Kidney (tissue), 14 donors: ENCODE data around the gene SEMA5A. TPM values are rescaled to one million over a fixed set of nuclear protein-coding genes. Genes with fewer than 3 reads are reported as not detected.

Source experiments
- DNase-seq, 5 donors: peaks; one replicate each; pipeline ENCODE4 v3.0.0-alpha.2; 2013 to 2020
- FAIRE-seq: peaks from 2 replicates; lab custom pipeline; 2012; peaks lifted over from hg19 to GRCh38; lab: Jason Lieb, UNC
- H3K27ac ChIP-seq, 2 donors: one replicate each; pipeline ENCODE4 v1.7.0; 2013; ENCODE audit warnings: low read depth in 2 of 2, low read length in 2 of 2, inconsistent platforms in 1 of 2
- H3K27me3 ChIP-seq: one replicate; pipeline ENCODE4 v1.7.1; 2013; ENCODE audit warnings: low read length, inconsistent platforms; ENCODE audit not compliant: control insufficient read depth, insufficient read depth
- H3K36me3 ChIP-seq, 3 donors: one replicate each; pipeline versions ENCODE4 v1.7.0 to v1.7.1; 2013; ENCODE audit warnings: low read length in 3 of 3, control low read depth in 1 of 3, inconsistent platforms in 1 of 3; ENCODE audit not compliant: insufficient read depth in 3 of 3, control insufficient read depth in 2 of 3
- H3K4me1 ChIP-seq, 3 donors: one replicate each; pipeline versions ENCODE4 v1.7.0 to v1.7.1; 2013; ENCODE audit warnings: low read length in 3 of 3, inconsistent platforms in 1 of 3, low read depth in 1 of 3; ENCODE audit not compliant: control insufficient read depth in 2 of 3, insufficient read depth in 2 of 3
- H3K4me3 ChIP-seq, 3 donors: one replicate each; pipeline versions ENCODE4 v1.7.0 to v1.8.1; 2013; ENCODE audit warnings: low read length in 3 of 3, control low read depth in 1 of 3, inconsistent platforms in 1 of 3
- H3K9ac ChIP-seq, 3 donors: one replicate each; pipeline versions ENCODE4 v1.7.0 to v1.7.1; 2013; ENCODE audit warnings: low read length in 3 of 3, control low read depth in 1 of 3, inconsistent platforms in 1 of 3
- H3K9me3 ChIP-seq, 3 donors: one replicate each; pipeline versions ENCODE4 v1.7.0 to v1.7.1; 2013; ENCODE audit warnings: low read length in 3 of 3, control low read depth in 1 of 3, inconsistent platforms in 1 of 3; ENCODE audit not compliant: control insufficient read depth in 2 of 3, insufficient read depth in 1 of 3
- CTCF ChIP-seq: IDR thresholded peaks from 3 replicates; pipeline ENCODE4 v1.5.1; 2012; ENCODE audit warnings: mild to moderate bottlenecking, moderate library complexity, borderline replicate concordance; ENCODE audit not compliant: insufficient read depth; ENCODE audit errors: extremely low read depth
- intact Hi-C: fragments of 100-400 bp; cut with DNase I; formaldehyde crosslinking; loops from one replicate; pipeline ENCODE4 v1.11.1; 2022
- polyA plus RNA-seq: library from polyadenylated mRNA; stranded (reverse); fragments of 350-450 nt; fragmentation: Illumina TruSeq; extraction: RNeasy Lipid Tissue Mini Kit (QIAGEN cat#74804); gene quantifications from one replicate; pipeline ENCODE4 v1.2.3, GENCODE V29; 2014; ENCODE audit warnings: low read depth, low replicate concordance; ENCODE audit not compliant: insufficient read depth
- total RNA-seq: library from RNA; stranded (reverse); fragmentation: NEBNext Ultra II Directional; extraction: Animal tissue kit (Norgen Biotek cat#: 25700); gene quantifications from one replicate; pipeline ENCODE4 v1.2.1, GENCODE V29; 2021
- donor health status: control.
- donor health status: control.
- donor health status: control.
- donor health status: control.
- donor health status: control.
- donor health status: DM: yes; HTN: yes; CAD: no.
- donor health status: Normal renal cell carcinoma (clear cell type).

SEMA5A gene
- total and polyA plus RNA-seq, 2 donors from 2014 or later, result 7.9 to 23.3 TPM

DNA sequence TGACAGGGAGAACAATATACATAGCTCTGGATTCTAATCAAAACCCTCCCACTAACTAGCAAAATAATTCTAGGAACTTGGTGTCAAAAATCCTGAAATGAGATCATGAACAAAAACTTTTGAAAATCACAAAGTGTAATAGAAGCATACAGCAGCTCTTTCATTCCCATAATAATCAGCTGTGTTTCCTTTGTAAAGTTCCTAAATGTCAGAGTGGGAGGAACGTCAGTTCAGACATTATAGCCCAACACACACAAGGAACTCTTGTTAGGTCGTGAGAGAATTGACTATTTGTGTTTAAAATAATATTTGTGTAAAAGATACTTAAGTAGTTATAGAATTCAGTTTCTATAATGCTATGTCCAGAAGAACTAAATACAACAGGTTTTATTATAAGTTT lies 312.8 kb downstream of the SEMA5A start:
- Histone ChIP-seq H3K36me3 (peaks cover 0 to 5% (median 0%) of the 10 kb centered on the region in 3 donors), H3K4me3 (no peak overlapping the region), H3K27me3 (no peaks in the 10 kb centered on the region), H3K27ac (no peak overlapping the region), H3K9me3 (no peaks in the 10 kb centered on the region), H3K9ac (no peak overlapping the region), H3K4me1 (no peaks in the 10 kb centered on the region)
- no peak for FAIRE-seq
- TF ChIP-seq CTCF, result no peak
- DNase-seq, result peak in 1 of 5 donors; percentile 17
- intact Hi-C loops, result no loop called here

- DNase-seq (no peak), FAIRE-seq (no peak)
- no peaks in the 10 kb centered on the region for H3K4me1 ChIP-seq
- H3K9me3 ChIP-seq, result no peaks in the 10 kb centered on the region
- H3K27me3 ChIP-seq, result no peaks in the 10 kb centered on the region
- H3K4me3 ChIP-seq, result no peak overlapping the region
- no peak for TF ChIP-seq CTCF
- H3K9ac ChIP-seq, result no peak overlapping the region
- H3K36me3 ChIP-seq, result peaks cover 0 to 5% (median 0%) of the 10 kb centered on the region in 3 donors
- H3K27ac ChIP-seq, result no peak overlapping the region
- intact Hi-C loops, result no loop called here
Observed at GRCh38 chr5:9231842-9232241, 314.0 kb downstream of the SEMA5A start.

DNA sequence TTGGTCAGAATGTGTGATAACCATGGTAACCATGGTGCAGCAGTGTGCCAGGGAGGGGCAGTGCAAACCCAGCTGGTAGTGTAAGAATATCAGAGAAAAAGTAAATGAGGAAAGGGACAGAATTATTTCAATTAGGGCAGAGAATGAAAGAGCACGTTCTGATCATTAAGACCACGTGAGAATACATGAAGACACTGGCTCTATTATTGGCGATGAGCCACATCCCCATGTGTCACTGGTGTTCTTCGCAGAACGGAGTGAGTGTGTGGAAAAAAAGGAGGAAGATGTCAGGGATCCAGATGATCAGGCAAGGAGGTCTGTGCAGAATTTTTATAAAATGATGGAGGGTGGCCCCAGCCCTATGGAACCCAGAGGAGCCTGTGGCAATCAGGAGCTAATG lies 315.5 kb downstream of the SEMA5A start:
- intact Hi-C loops, result no loop called here
- FAIRE-seq, result no peak

More for the DNA sequence above, 315.5 kb downstream of the SEMA5A start:
- Histone ChIP-seq H3K36me3 (no peaks in the 10 kb centered on the region), H3K27ac (no peak overlapping the region), H3K27me3 (no peaks in the 10 kb centered on the region), H3K4me3 (no peak overlapping the region), H3K9me3 (no peaks in the 10 kb centered on the region), H3K9ac (no peak overlapping the region), H3K4me1 (peaks cover 0 to 4% (median 3%) of the 10 kb centered on the region in 3 donors)
- TF ChIP-seq CTCF, result no peak
- DNase-seq, result no peak
